Measurements from ENCODE around the gene NINL. TPM values are rescaled to one million over a fixed set of nuclear protein-coding genes. Genes with fewer than 3 reads are reported as not detected.

The NINL gene
- total RNA-seq, 2 donors from 2014 or later = 20.3 to 35.6 TPM

DNA sequence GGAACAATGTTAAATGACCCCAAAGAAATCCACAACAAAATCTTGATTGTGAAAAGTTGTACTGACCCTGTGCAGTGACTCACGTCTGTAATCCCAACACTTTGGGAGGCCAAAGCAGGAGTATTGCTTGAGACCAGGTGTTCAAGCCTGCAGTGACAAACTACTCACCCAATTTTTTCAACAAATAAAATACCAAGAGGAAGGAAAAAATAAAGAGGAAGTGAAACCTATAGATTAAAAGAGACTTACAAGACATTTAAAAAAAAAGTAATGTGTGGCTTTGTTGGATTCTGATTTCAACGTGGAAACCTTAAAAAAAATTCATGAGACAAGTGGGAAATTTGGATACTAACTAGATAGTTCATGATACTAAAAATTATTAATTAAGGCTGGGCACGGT lies 146.0 kb downstream of the NINL start:
- H3K4me3 ChIP-seq = no peak overlapping the region
- ATAC-seq (ENCODE audit: insufficient number of reproducible peaks, low FRiP score, low read depth) (no peak), DNase-seq (ENCODE audit: low spot score) (no peak)
- H3K27ac ChIP-seq = no peak overlapping the region
- no peaks in the 10 kb centered on the region for H3K9me3 ChIP-seq
- H3K27me3 ChIP-seq (replicated peaks; ENCODE audit: insufficient read depth) = no peaks in the 10 kb centered on the region
- H3K36me3 ChIP-seq = no peaks in the 10 kb centered on the region
- H3K4me1 ChIP-seq (ENCODE audit: control insufficient read depth in 1 of 2, low read depth in 2 of 2) = no peaks in the 10 kb centered on the region
- TF ChIP-seq, protein P1, sequence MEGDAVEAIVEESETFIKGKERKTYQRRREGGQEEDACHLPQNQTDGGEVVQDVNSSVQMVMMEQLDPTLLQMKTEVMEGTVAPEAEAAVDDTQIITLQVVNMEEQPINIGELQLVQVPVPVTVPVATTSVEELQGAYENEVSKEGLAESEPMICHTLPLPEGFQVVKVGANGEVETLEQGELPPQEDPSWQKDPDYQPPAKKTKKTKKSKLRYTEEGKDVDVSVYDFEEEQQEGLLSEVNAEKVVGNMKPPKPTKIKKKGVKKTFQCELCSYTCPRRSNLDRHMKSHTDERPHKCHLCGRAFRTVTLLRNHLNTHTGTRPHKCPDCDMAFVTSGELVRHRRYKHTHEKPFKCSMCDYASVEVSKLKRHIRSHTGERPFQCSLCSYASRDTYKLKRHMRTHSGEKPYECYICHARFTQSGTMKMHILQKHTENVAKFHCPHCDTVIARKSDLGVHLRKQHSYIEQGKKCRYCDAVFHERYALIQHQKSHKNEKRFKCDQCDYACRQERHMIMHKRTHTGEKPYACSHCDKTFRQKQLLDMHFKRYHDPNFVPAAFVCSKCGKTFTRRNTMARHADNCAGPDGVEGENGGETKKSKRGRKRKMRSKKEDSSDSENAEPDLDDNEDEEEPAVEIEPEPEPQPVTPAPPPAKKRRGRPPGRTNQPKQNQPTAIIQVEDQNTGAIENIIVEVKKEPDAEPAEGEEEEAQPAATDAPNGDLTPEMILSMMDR (IDR thresholded peaks at IDR 0.05) = no peak

DNA sequence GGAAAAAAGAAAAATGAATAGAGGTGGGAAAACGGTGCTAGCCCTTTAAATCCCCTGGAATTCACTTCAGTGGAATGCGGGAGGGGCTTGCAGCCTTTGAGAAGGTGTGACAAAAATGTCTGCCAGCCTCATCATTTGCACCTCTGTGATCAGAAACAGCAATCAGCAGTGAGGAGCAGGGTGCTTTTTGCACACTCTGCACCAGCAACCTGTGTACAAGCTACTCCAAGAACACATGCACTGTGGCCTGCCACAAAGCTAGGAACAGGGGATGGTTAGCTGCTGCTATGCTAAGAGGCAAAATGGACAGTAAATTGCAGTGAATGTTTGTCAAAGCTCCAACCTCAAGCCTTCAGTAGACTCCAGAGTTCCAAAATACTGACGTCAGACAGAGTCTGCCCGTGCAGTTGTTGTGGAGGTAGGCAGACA lies 148.2 kb downstream of the NINL start:
- Histone ChIP-seq H3K27ac (no peak overlapping the region), H3K4me3 (no peak overlapping the region), H3K9me3 (no peaks in the 10 kb centered on the region), H3K36me3 (no peaks in the 10 kb centered on the region), H3K4me1 (ENCODE audit: control insufficient read depth in 1 of 2, low read depth in 2 of 2) (no peaks in the 10 kb centered on the region), H3K27me3 (replicated peaks; ENCODE audit: insufficient read depth) (no peaks in the 10 kb centered on the region)
- TF ChIP-seq, protein P1 (IDR thresholded peaks at IDR 0.05) = no peak
- DNase-seq (ENCODE audit: low spot score) (no peak), ATAC-seq (ENCODE audit: insufficient number of reproducible peaks, low FRiP score, low read depth) (no peak)

DNA sequence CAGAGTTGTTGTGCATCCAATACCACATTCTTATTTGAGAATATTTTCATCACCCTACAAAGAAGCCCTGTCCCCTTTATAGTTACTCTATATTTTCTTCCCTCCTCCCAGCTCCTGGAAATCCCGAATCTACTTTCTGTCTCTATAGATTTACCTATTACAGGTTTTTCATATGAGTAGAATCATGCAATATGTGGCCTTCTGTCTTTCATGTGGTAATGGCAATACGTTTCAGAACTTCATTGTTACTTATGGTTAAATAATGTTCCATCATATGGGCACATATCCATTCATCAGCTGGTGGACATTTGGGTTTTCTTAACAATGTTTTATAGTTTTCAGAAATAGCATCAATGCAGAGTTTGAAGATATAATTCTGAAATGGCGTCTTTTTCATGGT lies 160.8 kb downstream of the NINL start:
- Histone ChIP-seq H3K4me3 (no peak overlapping the region), H3K9me3 (no peaks in the 10 kb centered on the region), H3K27me3 (replicated peaks; ENCODE audit: insufficient read depth) (no peaks in the 10 kb centered on the region), H3K27ac (no peak overlapping the region), H3K36me3 (no peaks in the 10 kb centered on the region), H3K4me1 (ENCODE audit: control insufficient read depth in 1 of 2, low read depth in 2 of 2) (no peaks in the 10 kb centered on the region)
- no peak for ATAC-seq (ENCODE audit: insufficient number of reproducible peaks, low FRiP score, low read depth)
- DNase-seq (ENCODE audit: low spot score) = no peak
- TF ChIP-seq, protein P1 (IDR thresholded peaks at IDR 0.05) = no peak

DNA sequence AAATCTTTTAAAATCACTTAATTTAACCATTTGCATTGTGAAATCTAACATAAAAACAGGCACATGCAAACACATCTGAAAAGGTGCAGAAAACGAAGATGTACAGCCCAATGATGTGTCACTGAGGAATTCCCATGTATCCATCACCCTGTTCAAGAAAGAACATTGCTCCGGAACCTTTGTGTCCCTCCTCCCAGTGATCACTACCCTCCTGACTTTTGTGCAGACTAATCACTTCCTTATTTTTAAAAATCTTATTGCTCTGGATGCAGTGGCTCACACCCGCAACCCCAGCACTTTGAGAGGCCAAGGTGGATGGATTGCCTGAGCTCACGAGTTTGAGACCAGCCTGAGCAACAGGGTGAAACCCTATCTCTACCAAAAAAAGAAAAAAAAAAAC lies 163.3 kb downstream of the NINL start:
- TF ChIP-seq, protein P1 (IDR thresholded peaks at IDR 0.05) = no peak
- Histone ChIP-seq H3K9me3 (no peaks in the 10 kb centered on the region), H3K36me3 (no peaks in the 10 kb centered on the region), H3K27me3 (replicated peaks; ENCODE audit: insufficient read depth) (no peaks in the 10 kb centered on the region), H3K4me3 (no peak overlapping the region), H3K27ac (no peak overlapping the region), H3K4me1 (ENCODE audit: control insufficient read depth in 1 of 2, low read depth in 2 of 2) (no peaks in the 10 kb centered on the region)
- no peak for ATAC-seq (ENCODE audit: insufficient number of reproducible peaks, low FRiP score, low read depth)
- no peak for DNase-seq (ENCODE audit: low spot score)

DNA sequence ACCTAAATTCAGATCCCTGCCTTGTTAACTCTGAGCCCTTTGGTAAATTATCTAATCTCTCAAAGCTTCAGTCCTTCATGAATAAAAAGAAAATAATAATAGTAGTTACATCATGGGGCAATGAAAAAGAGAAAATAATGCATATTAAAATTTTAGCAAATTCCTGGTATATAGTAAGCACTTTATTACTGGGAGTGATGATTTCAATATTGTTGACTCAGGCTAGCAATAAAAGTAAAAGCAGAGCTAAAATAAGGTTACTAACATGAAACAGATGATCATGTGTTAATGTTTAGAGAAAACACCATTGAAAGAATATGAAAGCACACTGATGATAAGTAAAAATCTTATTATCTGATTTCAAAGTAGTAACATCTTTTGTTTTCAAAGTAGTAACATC lies 164.2 kb downstream of the NINL start:
- TF ChIP-seq, protein P1 (IDR thresholded peaks at IDR 0.05) = no peak
- Histone ChIP-seq H3K27ac (no peak overlapping the region), H3K36me3 (no peaks in the 10 kb centered on the region), H3K27me3 (replicated peaks; ENCODE audit: insufficient read depth) (no peaks in the 10 kb centered on the region), H3K9me3 (no peaks in the 10 kb centered on the region), H3K4me3 (no peak overlapping the region), H3K4me1 (ENCODE audit: control insufficient read depth in 1 of 2, low read depth in 2 of 2) (no peaks in the 10 kb centered on the region)
- DNase-seq (ENCODE audit: low spot score) (no peak), ATAC-seq (ENCODE audit: insufficient number of reproducible peaks, low FRiP score, low read depth) (no peak)

Data from thoracic aorta (tissue), 2 donors.